Loucy (cell line): ENCODE data around the gene PLAC1.

Experiments used
- CTCF ChIP-seq: fragments of 200-600 bp; sonication (generic); conservative IDR thresholded peaks from 2 replicates; pipeline ENCODE4 v1.5.1; 2014; ENCODE audit warnings: mild to moderate bottlenecking, antibody characterized with exemption, low read length
- EZH2phosphoT487 ChIP-seq: fragments of 200-600 bp; IDR thresholded peaks from 2 replicates; pipeline ENCODE4 v1.6.1; 2018; ENCODE audit warnings: antibody characterized with exemption, mild to moderate bottlenecking, moderate library complexity, borderline replicate concordance

GRCh38 chrX:134706138-134706537 is 47.9 kb upstream of the PLAC1 start:
- TF ChIP-seq CTCF (no peak), EZH2phosphoT487 (no peak)
